ENCODE measurements around the gene CHGA.

CHGA gene

DNA sequence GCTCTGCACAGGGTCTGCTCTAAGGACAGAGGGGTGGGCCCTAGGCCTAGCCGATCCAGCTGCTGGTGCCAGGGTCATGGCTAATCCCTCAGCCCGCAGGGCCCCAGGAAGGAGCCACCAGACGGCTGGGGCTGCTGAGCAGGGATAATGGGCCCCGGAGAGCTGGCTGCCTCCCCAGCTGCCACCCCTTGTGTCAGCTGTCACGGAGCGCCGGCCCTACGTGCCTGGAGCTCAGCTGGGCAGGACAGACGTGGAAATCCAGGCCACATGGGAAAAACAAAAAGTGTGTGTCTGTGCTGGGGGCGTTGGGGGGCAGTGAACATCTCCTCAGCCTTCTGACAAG lies 36.2 kb downstream of the CHGA start:
- TF ChIP-seq, protein P1, sequence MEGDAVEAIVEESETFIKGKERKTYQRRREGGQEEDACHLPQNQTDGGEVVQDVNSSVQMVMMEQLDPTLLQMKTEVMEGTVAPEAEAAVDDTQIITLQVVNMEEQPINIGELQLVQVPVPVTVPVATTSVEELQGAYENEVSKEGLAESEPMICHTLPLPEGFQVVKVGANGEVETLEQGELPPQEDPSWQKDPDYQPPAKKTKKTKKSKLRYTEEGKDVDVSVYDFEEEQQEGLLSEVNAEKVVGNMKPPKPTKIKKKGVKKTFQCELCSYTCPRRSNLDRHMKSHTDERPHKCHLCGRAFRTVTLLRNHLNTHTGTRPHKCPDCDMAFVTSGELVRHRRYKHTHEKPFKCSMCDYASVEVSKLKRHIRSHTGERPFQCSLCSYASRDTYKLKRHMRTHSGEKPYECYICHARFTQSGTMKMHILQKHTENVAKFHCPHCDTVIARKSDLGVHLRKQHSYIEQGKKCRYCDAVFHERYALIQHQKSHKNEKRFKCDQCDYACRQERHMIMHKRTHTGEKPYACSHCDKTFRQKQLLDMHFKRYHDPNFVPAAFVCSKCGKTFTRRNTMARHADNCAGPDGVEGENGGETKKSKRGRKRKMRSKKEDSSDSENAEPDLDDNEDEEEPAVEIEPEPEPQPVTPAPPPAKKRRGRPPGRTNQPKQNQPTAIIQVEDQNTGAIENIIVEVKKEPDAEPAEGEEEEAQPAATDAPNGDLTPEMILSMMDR (IDR thresholded peaks at IDR 0.05; ENCODE audit: insufficient read depth, low read depth, low read length, missing control alignments), result no peak
- no peak overlapping the region for H3K4me3 ChIP-seq (ENCODE audit: low read depth, low read length)
- DNase-seq (ENCODE audit: low read depth), result no peak

DNA sequence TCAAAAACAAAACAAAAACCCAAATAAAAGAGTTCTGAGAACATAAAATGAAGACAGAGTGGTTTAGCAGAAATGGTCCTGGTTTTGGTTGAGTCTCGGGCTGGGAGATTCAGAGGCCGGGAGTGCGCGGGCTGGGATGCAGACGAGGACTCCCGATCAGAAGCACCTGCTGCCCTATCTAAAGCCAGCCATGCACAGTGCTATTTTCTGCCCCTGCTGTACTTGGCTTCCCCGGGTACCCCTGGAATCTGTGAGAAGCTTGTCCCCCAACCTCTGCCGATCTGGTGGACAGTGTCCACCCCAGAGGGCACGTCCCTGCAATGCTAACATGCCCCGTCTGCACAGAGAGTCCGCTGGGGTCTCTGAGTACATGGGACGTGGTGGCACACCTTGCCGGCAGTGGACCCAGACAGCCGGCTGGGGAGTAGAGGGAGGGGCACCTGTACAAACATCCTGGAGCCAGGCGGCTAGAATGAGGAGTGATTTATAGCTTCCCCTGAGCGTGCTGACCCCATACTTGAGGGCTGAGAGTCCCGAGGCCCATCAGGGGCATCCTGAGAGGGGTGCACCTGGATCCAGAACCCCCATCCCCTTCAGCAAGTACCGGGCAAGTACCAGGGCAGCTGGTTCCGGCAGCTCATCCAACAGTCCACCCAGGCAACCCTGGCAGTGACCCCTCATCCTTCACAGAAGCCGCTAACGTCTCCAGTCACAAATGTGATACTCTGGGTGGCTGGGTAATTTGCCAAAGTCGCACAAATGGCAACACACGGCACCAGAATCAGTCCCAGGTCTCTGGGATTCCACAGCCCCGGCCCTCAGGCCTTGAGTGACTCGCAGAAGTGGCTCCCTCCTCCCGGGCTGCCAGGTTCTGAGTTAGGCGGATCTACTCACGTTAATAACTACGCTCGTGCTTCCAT lies 37.1 kb downstream of the CHGA start:
- no peak for DNase-seq (ENCODE audit: low read depth)
- TF ChIP-seq, protein P1 (IDR thresholded peaks at IDR 0.05; ENCODE audit: insufficient read depth, low read depth, low read length, missing control alignments), result no peak
- H3K4me3 ChIP-seq (ENCODE audit: low read depth, low read length), result no peak overlapping the region

DNA sequence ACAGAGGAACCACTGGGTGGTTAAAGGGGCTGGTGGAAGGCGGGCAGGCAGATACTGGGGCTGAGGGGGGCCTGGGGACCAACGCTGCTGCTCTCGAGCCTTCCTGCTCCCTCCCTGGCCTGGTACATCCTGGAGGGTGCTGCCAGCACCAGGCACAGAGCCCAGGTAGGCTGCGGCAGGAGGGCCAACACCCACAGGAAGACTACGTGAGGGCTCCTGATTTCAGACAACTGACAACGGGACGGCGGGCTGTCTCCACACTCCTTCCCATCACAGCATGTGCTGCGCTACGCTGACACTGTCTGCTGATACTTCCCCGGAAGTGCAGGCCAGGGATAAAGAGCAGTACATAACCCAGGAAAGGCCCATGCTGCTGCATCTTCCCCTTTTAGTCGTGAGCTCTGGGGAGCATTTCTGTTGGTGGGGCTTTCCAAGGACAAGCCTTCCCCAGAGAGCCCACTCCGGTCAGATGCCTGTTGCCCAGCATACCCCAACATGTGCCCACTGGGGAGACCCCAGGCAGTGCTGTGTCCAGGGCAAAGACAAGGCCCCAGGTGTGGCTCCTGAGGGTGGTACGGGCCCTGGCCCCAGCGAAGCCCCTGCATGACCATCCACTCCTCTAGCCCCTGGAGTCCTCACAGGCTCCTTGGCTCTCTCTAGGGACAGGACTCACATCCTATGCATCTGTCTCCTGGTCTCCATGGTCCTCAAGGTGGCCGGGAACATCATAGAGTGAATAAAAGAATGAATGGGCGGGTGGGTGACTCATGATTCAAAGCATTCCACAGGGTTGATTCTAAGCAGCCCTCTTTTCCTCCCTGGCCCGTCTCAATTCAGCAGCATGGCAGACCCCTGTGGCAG lies 38.0 kb downstream of the CHGA start:
- no peak for DNase-seq (ENCODE audit: low read depth)
- TF ChIP-seq, protein P1 (IDR thresholded peaks at IDR 0.05; ENCODE audit: insufficient read depth, low read depth, low read length, missing control alignments), result no peak
- H3K4me3 ChIP-seq (ENCODE audit: low read depth, low read length), result no peak overlapping the region

DNA sequence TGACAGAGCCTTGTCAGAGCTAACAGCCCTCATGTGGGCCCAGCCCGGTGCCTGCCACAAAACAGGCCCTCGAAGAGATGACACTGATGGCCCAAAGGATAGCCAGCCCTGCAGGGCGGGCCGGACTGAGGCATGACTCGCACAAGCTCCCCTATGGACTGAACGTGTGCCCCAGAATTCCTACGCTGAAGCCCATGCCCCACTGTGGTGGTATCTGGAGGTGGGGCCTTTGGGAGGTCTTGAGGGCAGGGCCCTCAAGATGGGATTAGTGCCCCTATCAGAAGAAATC lies 38.6 kb downstream of the CHGA start:
- H3K4me3 ChIP-seq (ENCODE audit: low read depth, low read length), result no peak overlapping the region
- DNase-seq (ENCODE audit: low read depth), result no peak
- TF ChIP-seq, protein P1 (IDR thresholded peaks at IDR 0.05; ENCODE audit: insufficient read depth, low read depth, low read length, missing control alignments), result no peak

DNA sequence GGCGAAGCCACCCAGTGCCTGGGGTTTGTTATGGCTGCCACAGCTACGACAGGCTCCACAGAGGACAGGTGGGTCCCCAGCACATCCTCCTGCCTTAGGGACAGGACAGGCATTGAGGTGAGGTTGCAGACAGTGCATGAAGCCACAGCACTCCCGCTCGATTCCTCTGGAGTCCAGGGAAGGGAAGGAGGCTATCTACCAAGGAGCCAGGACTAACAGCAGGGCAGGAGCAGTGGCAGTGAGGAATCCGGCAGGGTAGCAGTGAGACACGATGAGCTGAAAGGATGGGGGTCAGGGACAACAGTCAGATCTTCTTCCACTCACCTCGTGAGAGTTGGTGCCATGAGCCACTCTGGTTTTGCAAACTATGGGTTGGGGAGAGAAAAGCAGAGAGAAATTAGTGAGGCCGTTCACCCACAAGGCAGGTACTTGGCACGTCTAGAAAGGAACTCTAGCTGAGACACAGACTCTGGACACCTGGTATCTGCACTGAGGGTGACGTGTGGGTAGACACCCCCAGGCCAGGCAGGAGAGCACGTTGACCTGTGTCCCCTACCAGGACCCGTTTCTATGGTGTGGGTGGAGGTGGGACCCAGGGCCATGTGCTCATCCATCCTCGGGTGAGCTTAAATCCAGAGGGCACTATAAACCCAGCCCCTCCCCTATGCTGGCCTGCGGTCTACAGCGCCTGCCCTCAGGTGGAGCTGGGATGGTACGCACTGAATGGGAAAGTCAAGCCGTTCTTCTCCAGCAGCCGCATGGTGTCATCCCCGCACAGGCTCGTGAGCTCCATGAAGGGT lies 39.3 kb downstream of the CHGA start:
- TF ChIP-seq, protein P1 (IDR thresholded peaks at IDR 0.05; ENCODE audit: insufficient read depth, low read depth, low read length, missing control alignments), result no peak
- no peak overlapping the region for H3K4me3 ChIP-seq (ENCODE audit: low read depth, low read length)
- no peak for DNase-seq (ENCODE audit: low read depth)

DNA sequence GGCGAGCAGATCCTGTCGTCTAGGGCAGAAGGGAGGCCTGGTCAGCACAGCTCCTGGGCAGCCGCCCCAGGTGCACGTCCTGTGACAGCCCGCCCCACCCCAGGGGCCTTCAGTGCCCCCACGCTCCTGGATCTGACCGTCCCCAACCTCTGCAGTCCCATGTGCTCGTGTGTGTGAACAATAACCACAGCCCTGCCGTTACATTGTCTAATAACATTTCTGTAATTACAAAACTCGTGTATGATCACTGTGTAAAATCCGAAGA lies 39.8 kb downstream of the CHGA start:
- DNase-seq (ENCODE audit: low read depth), result no peak
- no peak overlapping the region for H3K4me3 ChIP-seq (ENCODE audit: low read depth, low read length)
- TF ChIP-seq, protein P1 (IDR thresholded peaks at IDR 0.05; ENCODE audit: insufficient read depth, low read depth, low read length, missing control alignments), result no peak
